Activated T-cell treated with anti-CD3 and anti-CD28 coated beads for 48 hours (primary cell): ENCODE data around the gene TGFB2.

Experiments used
- DNase-seq: peaks from one replicate; pipeline ENCODE4 v3.0.0-alpha.2; 2020; ENCODE audit warnings: low read depth

Gene TGFB2

GRCh38 chr1:218336328-218336727, 8.8 kb upstream of the TGFB2 start:
- no peak for DNase-seq

GRCh38 chr1:218339267-218339831, 5.8 kb upstream of the TGFB2 start:
- no peak for DNase-seq

- DNase-seq = no peak
These were observed 3.8 kb upstream of the TGFB2 start for GRCh38 chr1:218341325-218341724.

- no peak for DNase-seq
These were observed 3.0 kb upstream of the TGFB2 start for GRCh38 chr1:218342091-218342490.

GRCh38 chr1:218345673-218346390, 696 bp downstream of the TGFB2 start:
- peak; percentile 16 for DNase-seq

GRCh38 chr1:218346391-218347204, 1.5 kb downstream of the TGFB2 start:
- no peak for DNase-seq

- DNase-seq = no peak
These were observed 2.2 kb downstream of the TGFB2 start for GRCh38 chr1:218347336-218347722.

- DNase-seq = no peak
These were observed 2.8 kb downstream of the TGFB2 start for GRCh38 chr1:218347723-218348627.

- no peak for DNase-seq
These were observed 3.5 kb downstream of the TGFB2 start for GRCh38 chr1:218348628-218349071.

- no peak for DNase-seq
These were observed 4.4 kb downstream of the TGFB2 start for GRCh38 chr1:218349348-218350034.

- no peak for DNase-seq
These were observed 4.9 kb downstream of the TGFB2 start for GRCh38 chr1:218350035-218350525.

- no peak for DNase-seq
These were observed 5.7 kb downstream of the TGFB2 start for GRCh38 chr1:218350801-218351266.

GRCh38 chr1:218351391-218352074, 6.4 kb downstream of the TGFB2 start:
- no peak for DNase-seq

- DNase-seq = no peak
These were observed 6.9 kb downstream of the TGFB2 start for GRCh38 chr1:218352075-218352438.

- DNase-seq = no peak
These were observed 8.5 kb downstream of the TGFB2 start for GRCh38 chr1:218353656-218354055.

- DNase-seq = no peak
These were observed 10.1 kb downstream of the TGFB2 start for GRCh38 chr1:218355278-218355677.

GRCh38 chr1:218357211-218357892, 12.2 kb downstream of the TGFB2 start:
- DNase-seq = no peak

GRCh38 chr1:218357893-218358232, 12.7 kb downstream of the TGFB2 start:
- DNase-seq = no peak

- DNase-seq = no peak
These were observed 16.3 kb downstream of the TGFB2 start for GRCh38 chr1:218361298-218362065.
